OCI-LY7 (cell line): Measurements from ENCODE around the gene PDK2. TPM values are rescaled to one million over a fixed set of nuclear protein-coding genes. Genes with fewer than 3 reads are reported as not detected.

Experiments used
- BruUV-seq: library from RNA; stranded (reverse); fragments of 400-500 nt; replicated peaks from 2 replicates; lab custom pipeline; 2021; lab: Mats Ljungman, UMichigan
- CTCF ChIA-PET: fragments of 300-600 bp; sonication (Branson Sonifier 250); formaldehyde crosslinking; loops from one replicate; lab custom pipeline; 2022; ENCODE audit warnings: antibody characterized with exemption; ENCODE audit not compliant: unreplicated experiment; lab: Charles Lee
- POLR2A ChIA-PET: fragments of 300-600 bp; sonication (Branson Sonifier 250); formaldehyde crosslinking; loops from one replicate; lab custom pipeline; 2022; ENCODE audit warnings: antibody characterized with exemption; lab: Charles Lee
- DNase-seq: peaks from one replicate; pipeline ENCODE4 v3.0.0-alpha.2; 2015; ENCODE audit warnings: low spot score
- H2AFZ ChIP-seq: fragments of 200-600 bp; sonication (generic), shearing (Covaris generic); 2 replicates; pipeline ENCODE4 v1.6.1; 2014; ENCODE audit warnings: mild to moderate bottlenecking, antibody characterized with exemption, low read length, moderate library complexity
- H3K27ac ChIP-seq: fragments of 200-600 bp; sonication (generic); 2 replicates; pipeline ENCODE4 v1.5.1; 2014; ENCODE audit warnings: mixed run types, low read depth, mild to moderate bottlenecking, moderate library complexity, low read length, inconsistent platforms; ENCODE audit not compliant: poor library complexity, severe bottlenecking
- H3K36me3 ChIP-seq: fragments of 200-600 bp; sonication (generic); 2 replicates; pipeline ENCODE4 v1.6.1; 2014; ENCODE audit warnings: mild to moderate bottlenecking, antibody characterized with exemption, low read length, moderate library complexity, mixed read lengths; ENCODE audit not compliant: insufficient read depth
- H3K4me1 ChIP-seq: fragments of 200-600 bp; sonication (generic); 2 replicates; pipeline ENCODE4 v1.5.1; 2014; ENCODE audit warnings: mild to moderate bottlenecking, low read length; ENCODE audit not compliant: insufficient read depth, poor library complexity, severe bottlenecking
- H3K4me2 ChIP-seq: fragments of 200-600 bp; sonication (generic); 2 replicates; pipeline ENCODE4 v1.6.1; 2014; ENCODE audit warnings: mild to moderate bottlenecking, low read length
- H3K4me3 ChIP-seq: fragments of 200-600 bp; sonication (generic); 2 replicates; pipeline ENCODE4 v1.5.1; 2014; ENCODE audit warnings: mild to moderate bottlenecking, low read depth, low read length; ENCODE audit not compliant: poor library complexity, severe bottlenecking
- H3K79me2 ChIP-seq: fragments of 200-600 bp; sonication (generic); 2 replicates; pipeline ENCODE4 v1.6.1; 2016; ENCODE audit warnings: low read depth, mild to moderate bottlenecking, low read length, moderate library complexity, mixed read lengths; ENCODE audit not compliant: insufficient read depth
- H3K9me2 ChIP-seq: fragments of 200-600 bp; sonication (generic); 2 replicates; pipeline ENCODE4 v1.6.1; 2016; ENCODE audit warnings: mild to moderate bottlenecking, low read length, mixed read lengths; ENCODE audit not compliant: insufficient read depth
- H3K9me3 ChIP-seq: fragments of 200-600 bp; sonication (generic); 2 replicates; pipeline ENCODE4 v1.6.1; 2014; ENCODE audit warnings: mild to moderate bottlenecking, mixed run types, low read length, mixed read lengths
- H4K20me1 ChIP-seq: fragments of 200-600 bp; sonication (generic); 2 replicates; pipeline ENCODE4 v1.6.1; 2014; ENCODE audit warnings: mild to moderate bottlenecking, antibody characterized with exemption, low read length, moderate library complexity, mixed read lengths; ENCODE audit not compliant: insufficient read depth
- CTCF ChIP-seq: fragments of 200-600 bp; sonication (generic); conservative IDR thresholded peaks from 2 replicates; pipeline ENCODE4 v1.5.1; 2014; ENCODE audit warnings: mild to moderate bottlenecking, antibody characterized with exemption, low read length, moderate library complexity, mixed read lengths
- EZH2phosphoT487 ChIP-seq: fragments of 200-600 bp; sonication (generic); IDR thresholded peaks from 2 replicates; pipeline ENCODE4 v1.6.1; 2018; ENCODE audit warnings: low read depth, borderline replicate concordance, mild to moderate bottlenecking, mixed run types, antibody characterized with exemption, low read length, moderate library complexity, mixed read lengths
- intact Hi-C: fragments of 100-400 bp; cut with micrococcal nuclease; formaldehyde crosslinking; loops from one replicate; pipeline ENCODE4 v1.10.0; 2022; ENCODE audit not compliant: unreplicated experiment
- total RNA-seq, 2 experiments: library from RNA; depleted of rRNA in 1 of 2; stranded (reverse); fragments of >200 nt in 1 of 2; shearing (Covaris generic) in 1 of 2; gene quantifications; 2 replicates each; pipeline ENCODE4 v1.2.3, GENCODE V29; 2014 to 2022

Gene PDK2
- total RNA-seq, 2 experiments from 2014 or later: 21.8 to 27.7 TPM

- Histone ChIP-seq H3K27ac (no peak overlapping the region), H3K4me1 (no peaks in the 10 kb centered on the region), H3K4me3 (no peak overlapping the region), H3K9me3 (no peaks in the 10 kb centered on the region), H4K20me1 (no peaks in the 10 kb centered on the region), H3K9me2 (no peaks in the 10 kb centered on the region), H3K79me2 (no peaks in the 10 kb centered on the region), H3K36me3 (no peaks in the 10 kb centered on the region), H2AFZ (no peak overlapping the region), H3K4me2 (no peak overlapping the region)
- intact Hi-C loops: no loop called here
- DNase-seq: no peak
- BruUV-seq: no TSS peak
- ChIA-PET POLR2A (no interaction called here), CTCF (interaction anchor here (0.5 kb wide), 1 partner anchor 184 kb away, joined by 4 read pairs; no protein-coding TSS in a partner anchor)
- TF ChIP-seq EZH2phosphoT487 (no peak), CTCF (no peak)
Measured at GRCh38 chr17:50111673-50112655, 16.8 kb downstream of the PDK2 start.

GRCh38 chr17:50112694-50113093 lies 17.5 kb downstream of the PDK2 start:
- H3K9me3 ChIP-seq: no peaks in the 10 kb centered on the region
- CTCF ChIA-PET: interaction anchor here (0.5 kb wide), 1 partner anchor 185 kb away, joined by 4 read pairs; no protein-coding TSS in a partner anchor
- no peaks in the 10 kb centered on the region for H3K36me3 ChIP-seq
- TF ChIP-seq EZH2phosphoT487: no peak
- TF ChIP-seq CTCF: no peak
- no TSS peak for BruUV-seq
- H3K4me3 ChIP-seq: no peak overlapping the region
- DNase-seq: no peak
- H3K4me2 ChIP-seq: no peak overlapping the region
- intact Hi-C loops: no loop called here
- no peak overlapping the region for H2AFZ ChIP-seq
- H3K9me2 ChIP-seq: no peaks in the 10 kb centered on the region
- H3K79me2 ChIP-seq: no peaks in the 10 kb centered on the region
- no peaks in the 10 kb centered on the region for H4K20me1 ChIP-seq
- no peak overlapping the region for H3K27ac ChIP-seq
- no peaks in the 10 kb centered on the region for H3K4me1 ChIP-seq
- POLR2A ChIA-PET: no interaction called here
